Fibroblast of pulmonary artery (primary cell): ENCODE measurements around the gene CACNA1G.
A peak's percentile ranks its signal among the peaks of the same experiment; 100 is the strongest.

Experiments used
- DNase-seq: peaks from one replicate; pipeline ENCODE4 v3.0.0-alpha.2; 2010; ENCODE audit warnings: low read depth
- H3K4me3 ChIP-seq: replicated peaks from 2 replicates; pipeline ENCODE4 v1.5.1; 2011; ENCODE audit warnings: low read depth, mild to moderate bottlenecking, control low read depth, low read length, moderate library complexity
- CTCF ChIP-seq: IDR thresholded peaks from 2 replicates; pipeline ENCODE4 v1.5.1; 2011; ENCODE audit warnings: mild to moderate bottlenecking, control low read depth, low read length, inconsistent platforms; ENCODE audit errors: missing control alignments

Gene CACNA1G

DNA sequence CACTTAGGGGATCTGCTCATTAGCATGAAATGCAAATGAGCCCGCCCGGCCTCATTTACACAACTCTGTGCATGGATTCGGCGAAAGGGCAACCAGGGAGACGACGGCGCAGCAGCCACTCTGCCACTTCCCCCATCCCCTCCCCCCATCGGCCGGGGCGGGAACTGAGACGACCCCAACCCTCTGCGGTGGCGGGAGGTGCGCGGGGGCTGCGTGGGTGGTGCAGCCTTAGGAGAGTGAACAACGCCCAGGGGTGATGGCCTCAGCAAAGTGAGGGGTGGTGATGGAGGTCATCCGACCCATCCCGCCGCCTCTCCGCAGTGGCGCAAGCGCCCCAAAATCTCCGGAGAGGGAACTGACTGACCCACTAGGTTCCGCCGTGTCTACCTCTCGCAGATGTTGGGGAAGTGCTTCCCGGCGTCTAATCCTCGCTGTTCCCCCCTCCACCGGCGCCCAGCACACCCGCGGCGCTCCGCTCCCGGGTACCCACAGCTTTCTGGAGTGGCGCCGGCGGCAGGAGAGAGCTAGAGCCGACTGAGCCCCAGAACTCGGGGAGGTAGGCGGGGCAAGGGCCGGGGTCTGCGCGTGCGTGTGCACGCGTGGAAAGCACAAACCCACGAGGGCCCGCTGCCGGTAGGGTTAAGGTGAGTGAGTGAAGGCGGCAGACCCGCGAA is 1.4 kb upstream of the CACNA1G start:
- DNase-seq = no peak
- no peak overlapping the region for H3K4me3 ChIP-seq
- no peak for TF ChIP-seq CTCF

DNA sequence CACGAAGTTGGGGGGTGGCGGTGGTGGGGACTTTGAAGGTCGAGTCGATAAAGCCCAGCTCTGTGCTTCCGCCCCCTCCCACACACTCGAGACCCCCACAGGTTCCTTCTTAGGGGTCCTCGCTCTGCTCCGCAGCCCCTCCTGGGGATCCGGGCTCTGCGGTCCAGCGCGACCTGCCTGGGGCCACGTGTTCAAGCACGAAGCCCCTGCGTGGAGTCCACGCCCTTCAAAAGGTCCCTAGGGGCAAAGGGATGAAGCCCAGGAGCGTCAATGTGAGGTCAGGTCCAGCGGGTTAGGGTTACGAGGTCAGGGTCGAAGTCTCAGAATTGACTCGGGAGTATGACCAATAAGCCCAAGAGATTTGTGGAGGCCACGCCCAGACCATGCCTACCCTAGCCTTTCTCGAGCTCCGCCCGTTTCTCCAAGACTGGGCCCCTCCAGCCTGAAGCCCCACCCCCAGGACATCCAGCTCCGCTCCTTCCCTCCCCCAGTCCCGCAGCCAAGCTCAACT is 786 bp upstream of the CACNA1G start:
- peak overlapping the region; percentile 46 for H3K4me3 ChIP-seq
- peak; percentile 46 for DNase-seq
- TF ChIP-seq CTCF = no peak

GRCh38 chr17:50560931-50561745 is 623 bp downstream of the CACNA1G start:
- no peak for TF ChIP-seq CTCF
- no peak for DNase-seq
- H3K4me3 ChIP-seq = no peak overlapping the region

DNA sequence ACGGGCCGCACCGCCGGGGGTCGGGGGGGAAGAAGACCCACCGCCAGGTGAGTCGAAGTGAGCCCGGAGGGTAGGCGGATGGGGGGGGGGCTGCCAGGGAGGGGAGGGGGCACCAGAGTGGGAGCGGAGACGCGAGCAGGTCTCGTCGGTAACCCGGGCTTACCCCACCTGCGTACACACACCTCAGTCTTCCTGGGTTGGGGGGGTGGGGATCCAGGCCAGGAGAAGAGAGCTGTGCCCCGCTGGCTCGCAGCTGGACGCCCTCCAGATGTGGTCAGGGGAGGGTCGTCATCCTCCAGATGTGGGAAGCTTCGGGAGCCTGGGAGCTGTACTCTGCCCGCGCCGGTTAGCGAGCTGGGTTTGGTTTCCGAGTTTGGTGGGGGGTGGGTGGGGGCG is 1.2 kb downstream of the CACNA1G start:
- TF ChIP-seq CTCF = no peak
- DNase-seq = no peak
- no peak overlapping the region for H3K4me3 ChIP-seq

DNA sequence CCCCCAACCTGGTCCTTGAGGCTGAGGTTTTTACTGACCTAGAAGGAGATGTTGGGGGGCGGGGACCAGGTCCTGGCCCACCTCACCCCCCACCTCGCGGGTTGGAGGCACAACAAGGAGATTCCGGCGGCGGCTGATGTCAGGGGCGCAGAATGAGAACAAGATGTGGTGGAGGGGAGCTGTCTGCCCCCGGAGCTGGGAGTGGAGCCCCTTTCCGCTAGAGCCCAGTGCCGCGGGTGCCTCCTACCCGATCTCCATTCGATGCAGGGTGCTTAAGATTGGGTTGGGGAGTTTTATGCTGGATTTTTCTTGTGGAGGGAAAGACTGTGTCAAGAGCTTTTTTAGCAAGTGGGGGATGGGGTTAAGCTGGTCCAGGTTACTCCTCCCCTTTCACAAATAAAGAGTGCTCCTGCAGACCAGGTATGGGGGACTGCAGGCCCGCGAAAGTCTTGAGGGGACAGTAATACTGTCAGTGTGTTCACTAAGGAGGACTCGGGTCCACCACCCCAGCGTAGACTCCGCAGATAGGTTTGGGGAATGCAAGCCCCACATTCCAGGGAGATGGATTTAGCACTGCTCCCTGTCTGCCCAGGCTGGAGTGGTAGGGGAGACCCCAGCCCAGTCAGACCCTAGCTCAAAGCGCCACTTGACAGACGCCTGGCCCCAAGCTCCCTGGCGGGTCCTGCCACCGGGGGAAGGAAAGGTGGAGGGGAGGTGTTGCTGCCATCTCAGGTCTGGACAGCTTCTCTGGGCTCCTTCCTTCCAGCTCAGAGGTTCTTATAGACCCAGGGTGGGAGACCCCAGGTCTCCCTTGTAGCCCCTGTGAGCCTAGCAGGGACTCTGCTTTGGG is 2.0 kb downstream of the CACNA1G start:
- no peak for TF ChIP-seq CTCF
- H3K4me3 ChIP-seq = no peak overlapping the region
- no peak for DNase-seq

DNA sequence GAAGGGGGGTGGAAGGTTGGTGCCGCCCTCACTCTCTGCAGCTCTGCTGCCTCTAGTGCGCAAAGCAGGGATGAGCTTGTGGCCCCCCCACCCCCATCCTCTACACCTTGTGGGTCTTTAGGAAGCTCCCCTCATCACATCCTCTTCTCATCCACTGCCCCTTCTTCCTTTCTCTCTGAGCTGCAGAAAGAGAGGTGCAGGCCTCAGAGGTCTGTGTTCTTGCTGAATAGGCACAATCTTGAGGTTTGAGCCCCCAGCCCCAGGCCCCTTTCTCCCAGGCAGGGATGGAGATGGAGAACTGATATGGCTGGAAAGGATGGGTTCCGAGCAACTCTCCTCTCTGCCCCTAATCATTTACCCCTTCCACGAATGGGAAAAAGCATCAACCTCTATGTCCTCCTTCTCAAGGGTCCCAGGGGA is 2.6 kb downstream of the CACNA1G start:
- TF ChIP-seq CTCF = no peak
- no peak overlapping the region for H3K4me3 ChIP-seq
- no peak for DNase-seq
